ENCODE results near the gene MAP10. TPM values are rescaled to one million over a fixed set of nuclear protein-coding genes. Genes with fewer than 3 reads are reported as not detected.
A peak's percentile ranks its signal among the peaks of the same experiment; 100 is the strongest.
"Not testable (repeated sequence)": the region's sequence is repeated elsewhere in the genome, so short reads cannot be mapped to it uniquely, and the experiment has no call there.

The MAP10 gene
- total RNA-seq, 1 donor: 2.2 TPM

DNA sequence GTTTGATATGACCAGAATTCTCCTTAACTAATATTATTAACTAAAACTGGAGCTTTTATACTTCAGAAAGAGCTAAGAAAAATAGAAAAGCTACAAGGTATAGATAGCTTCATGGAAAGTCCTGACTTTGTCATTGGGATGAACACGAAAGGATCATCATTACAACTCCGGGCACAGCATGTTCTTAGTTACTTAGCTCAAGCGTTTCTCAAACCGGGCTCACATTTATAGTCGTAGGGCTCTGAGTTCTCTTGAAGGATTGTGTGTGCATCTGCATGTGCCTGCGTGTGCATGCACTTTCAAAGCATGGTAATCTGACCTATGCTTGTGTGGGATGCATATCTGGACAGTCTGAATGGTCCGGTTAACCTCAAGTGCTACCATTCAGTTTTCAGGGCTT, 20.4 kb upstream of the MAP10 start:
- Histone ChIP-seq H4K20me1 (ENCODE audit: insufficient read depth, low read length) (no peaks in the 10 kb centered on the region), H3K4me3 (ENCODE audit: insufficient read depth, low read length) (no peak overlapping the region), H3K9me3 (ENCODE audit: low read depth, low read length) (no peaks in the 10 kb centered on the region), H3K27me3 (ENCODE audit: insufficient read depth, low read length) (no peaks in the 10 kb centered on the region), H3K36me3 (ENCODE audit: insufficient read depth, low read length) (no peaks in the 10 kb centered on the region), H3K4me2 (ENCODE audit: insufficient read depth, low read length) (no peak overlapping the region), H3K27ac (ENCODE audit: low read depth, low read length) (no peak overlapping the region), H3K79me2 (ENCODE audit: insufficient read depth, low read length) (no peaks in the 10 kb centered on the region), H2AFZ (ENCODE audit: low read length) (no peak overlapping the region), H3K4me1 (ENCODE audit: insufficient read depth, low read length) (no peaks in the 10 kb centered on the region)
- peak; percentile 11 for DNase-seq (ENCODE audit: insufficient read length, low spot score, missing footprints)
- TF ChIP-seq, protein P1, sequence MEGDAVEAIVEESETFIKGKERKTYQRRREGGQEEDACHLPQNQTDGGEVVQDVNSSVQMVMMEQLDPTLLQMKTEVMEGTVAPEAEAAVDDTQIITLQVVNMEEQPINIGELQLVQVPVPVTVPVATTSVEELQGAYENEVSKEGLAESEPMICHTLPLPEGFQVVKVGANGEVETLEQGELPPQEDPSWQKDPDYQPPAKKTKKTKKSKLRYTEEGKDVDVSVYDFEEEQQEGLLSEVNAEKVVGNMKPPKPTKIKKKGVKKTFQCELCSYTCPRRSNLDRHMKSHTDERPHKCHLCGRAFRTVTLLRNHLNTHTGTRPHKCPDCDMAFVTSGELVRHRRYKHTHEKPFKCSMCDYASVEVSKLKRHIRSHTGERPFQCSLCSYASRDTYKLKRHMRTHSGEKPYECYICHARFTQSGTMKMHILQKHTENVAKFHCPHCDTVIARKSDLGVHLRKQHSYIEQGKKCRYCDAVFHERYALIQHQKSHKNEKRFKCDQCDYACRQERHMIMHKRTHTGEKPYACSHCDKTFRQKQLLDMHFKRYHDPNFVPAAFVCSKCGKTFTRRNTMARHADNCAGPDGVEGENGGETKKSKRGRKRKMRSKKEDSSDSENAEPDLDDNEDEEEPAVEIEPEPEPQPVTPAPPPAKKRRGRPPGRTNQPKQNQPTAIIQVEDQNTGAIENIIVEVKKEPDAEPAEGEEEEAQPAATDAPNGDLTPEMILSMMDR (IDR thresholded peaks at IDR 0.05; ENCODE audit: extremely low read depth, low read depth, low read length): no peak

DNA sequence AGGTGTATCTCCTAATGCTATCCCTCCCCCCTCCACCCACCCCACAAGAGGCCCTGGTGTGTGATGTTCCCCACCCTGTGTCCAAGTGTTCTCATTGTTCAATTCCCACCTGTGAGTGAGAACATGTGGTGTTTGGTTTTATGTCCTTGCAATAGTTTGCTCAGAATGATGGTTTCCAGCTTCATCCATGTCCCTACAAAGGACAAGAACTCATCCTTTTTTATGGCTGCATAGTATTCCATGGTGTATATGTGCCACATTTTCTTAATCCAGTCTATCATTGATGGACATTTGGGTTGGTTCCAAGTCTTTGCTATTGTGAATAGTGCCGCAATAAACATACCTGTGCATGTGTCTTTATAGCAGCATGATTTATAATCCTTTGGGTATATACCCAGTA, 19.6 kb upstream of the MAP10 start:
- H3K27me3 ChIP-seq (ENCODE audit: insufficient read depth, low read length); H3K36me3 ChIP-seq (ENCODE audit: insufficient read depth, low read length); H2AFZ ChIP-seq (ENCODE audit: low read length); H3K79me2 ChIP-seq (ENCODE audit: insufficient read depth, low read length); H3K4me3 ChIP-seq (ENCODE audit: insufficient read depth, low read length); H3K4me2 ChIP-seq (ENCODE audit: insufficient read depth, low read length); H3K27ac ChIP-seq (ENCODE audit: low read depth, low read length); H3K9me3 ChIP-seq (ENCODE audit: low read depth, low read length); DNase-seq (ENCODE audit: insufficient read length, low spot score, missing footprints); H3K4me1 ChIP-seq (ENCODE audit: insufficient read depth, low read length); H4K20me1 ChIP-seq (ENCODE audit: insufficient read depth, low read length): not testable (repeated sequence)

DNA sequence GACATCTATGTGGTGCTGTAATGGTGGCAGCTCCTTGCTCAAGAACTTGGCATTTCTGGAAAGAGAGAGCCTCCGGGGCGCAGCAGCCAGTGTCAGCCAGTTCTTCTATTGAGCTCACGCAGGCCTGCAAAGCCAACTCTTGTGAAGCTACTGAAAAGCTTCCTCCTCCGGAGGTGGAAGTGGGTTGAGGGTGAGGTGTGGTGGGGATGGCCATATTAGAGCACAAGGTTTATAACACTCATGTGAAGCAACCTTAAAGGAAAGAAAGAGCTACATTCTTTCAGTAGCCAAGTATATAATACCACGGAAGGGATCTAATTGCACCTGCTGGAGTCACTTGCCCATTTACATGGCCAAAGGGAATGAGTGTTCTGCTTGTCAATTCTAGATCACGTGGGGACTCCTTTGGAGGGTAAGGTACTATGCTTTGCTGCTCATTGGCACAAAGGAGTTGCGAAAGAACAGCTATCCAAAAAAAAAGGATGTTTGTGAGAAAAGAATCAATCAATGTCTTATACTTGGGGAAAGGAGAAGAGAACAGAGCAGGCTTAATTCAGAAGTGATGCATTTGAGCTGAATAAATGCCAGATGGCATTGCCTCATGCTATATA, 18.3 kb upstream of the MAP10 start:
- Histone ChIP-seq H3K36me3 (ENCODE audit: insufficient read depth, low read length) (no peaks in the 10 kb centered on the region), H3K27ac (ENCODE audit: low read depth, low read length) (no peak overlapping the region), H3K4me2 (ENCODE audit: insufficient read depth, low read length) (no peak overlapping the region)

GRCh38 chr1:232788235-232788872, 16.9 kb upstream of the MAP10 start:
- H3K4me2 ChIP-seq (ENCODE audit: insufficient read depth, low read length): no peak overlapping the region
- no peaks in the 10 kb centered on the region for H3K4me1 ChIP-seq (ENCODE audit: insufficient read depth, low read length)
- no peaks in the 10 kb centered on the region for H3K36me3 ChIP-seq (ENCODE audit: insufficient read depth, low read length)
- H2AFZ ChIP-seq (ENCODE audit: low read length): no peak overlapping the region
- no peaks in the 10 kb centered on the region for H3K79me2 ChIP-seq (ENCODE audit: insufficient read depth, low read length)
- DNase-seq (ENCODE audit: insufficient read length, low spot score, missing footprints): peak; percentile 25
- H3K27me3 ChIP-seq (ENCODE audit: insufficient read depth, low read length): no peaks in the 10 kb centered on the region
- H3K4me3 ChIP-seq (ENCODE audit: insufficient read depth, low read length): no peak overlapping the region
- no peaks in the 10 kb centered on the region for H4K20me1 ChIP-seq (ENCODE audit: insufficient read depth, low read length)
- no peak overlapping the region for H3K27ac ChIP-seq (ENCODE audit: low read depth, low read length)
- TF ChIP-seq, protein P1 (IDR thresholded peaks at IDR 0.05; ENCODE audit: extremely low read depth, low read depth, low read length): no peak
- H3K9me3 ChIP-seq (ENCODE audit: low read depth, low read length): no peaks in the 10 kb centered on the region

More for the DNA sequence above, 18.3 kb upstream of the MAP10 start:
- Histone ChIP-seq H3K9me3 (ENCODE audit: low read depth, low read length) (no peaks in the 10 kb centered on the region), H4K20me1 (ENCODE audit: insufficient read depth, low read length) (no peaks in the 10 kb centered on the region), H2AFZ (ENCODE audit: low read length) (no peak overlapping the region), H3K79me2 (ENCODE audit: insufficient read depth, low read length) (no peaks in the 10 kb centered on the region), H3K4me1 (ENCODE audit: insufficient read depth, low read length) (no peaks in the 10 kb centered on the region), H3K4me3 (ENCODE audit: insufficient read depth, low read length) (no peak overlapping the region), H3K27me3 (ENCODE audit: insufficient read depth, low read length) (no peaks in the 10 kb centered on the region)
- DNase-seq (ENCODE audit: insufficient read length, low spot score, missing footprints): no peak
- TF ChIP-seq, protein P1 (IDR thresholded peaks at IDR 0.05; ENCODE audit: extremely low read depth, low read depth, low read length): no peak

Data from osteoblast (primary cell).